GM10266 (cell line): Measurements from ENCODE around the gene EZH1.
A peak's percentile ranks its signal among the peaks of the same experiment; 100 is the strongest.
"Not testable (repeated sequence)": the region's sequence is repeated elsewhere in the genome, so short reads cannot be mapped to it uniquely, and the experiment has no call there.

ENCODE experiments used
- DNase-seq: peaks from one replicate; pipeline ENCODE4 v3.0.0; 2012; ENCODE audit errors: extremely low spot score
- CTCF ChIP-seq: IDR thresholded peaks from 2 replicates; pipeline ENCODE4 v1.5.1; 2012; ENCODE audit warnings: mild to moderate bottlenecking, low read depth; ENCODE audit not compliant: control insufficient read depth, insufficient read depth; ENCODE audit errors: missing control alignments

Gene EZH1

GRCh38 chr17:42750739-42751344 lies 6.0 kb upstream of the EZH1 start:
- TF ChIP-seq CTCF: no peak
- no peak for DNase-seq

- no peak for DNase-seq
- TF ChIP-seq CTCF: no peak
Observed at GRCh38 chr17:42748908-42749798, 4.3 kb upstream of the EZH1 start.

GRCh38 chr17:42748202-42748907 lies 3.5 kb upstream of the EZH1 start:
- no peak for TF ChIP-seq CTCF
- no peak for DNase-seq

- no peak for TF ChIP-seq CTCF
- DNase-seq: peak; percentile 70
Observed at GRCh38 chr17:42744283-42744805, 496 bp downstream of the EZH1 start.

- TF ChIP-seq CTCF: no peak
- DNase-seq: no peak
Observed at GRCh38 chr17:42743595-42744282, 1.1 kb downstream of the EZH1 start.

GRCh38 chr17:42742916-42743315 lies 1.9 kb downstream of the EZH1 start:
- not testable (repeated sequence) for DNase-seq

GRCh38 chr17:42740699-42741098 lies 4.1 kb downstream of the EZH1 start:
- TF ChIP-seq CTCF: no peak

More at GRCh38 chr17:42740699-42741098, 4.1 kb downstream of the EZH1 start:
- no peak for DNase-seq
